GM10266 (cell line): ENCODE results near the gene DNAJB8.

Source experiments
- DNase-seq: peaks from one replicate; pipeline ENCODE4 v3.0.0; 2012; ENCODE audit errors: extremely low spot score
- CTCF ChIP-seq: IDR thresholded peaks from 2 replicates; pipeline ENCODE4 v1.5.1; 2012; ENCODE audit warnings: mild to moderate bottlenecking, low read depth; ENCODE audit not compliant: control insufficient read depth, insufficient read depth; ENCODE audit errors: missing control alignments

DNAJB8 gene

GRCh38 chr3:128415773-128416577 lies 50.7 kb downstream of the DNAJB8 start:
- TF ChIP-seq CTCF, result no peak
- DNase-seq, result no peak

- TF ChIP-seq CTCF, result no peak
- no peak for DNase-seq
Observed at GRCh38 chr3:128415200-128415772, 51.4 kb downstream of the DNAJB8 start.

GRCh38 chr3:128413413-128414205 lies 53.1 kb downstream of the DNAJB8 start:
- DNase-seq, result no peak
- no peak for TF ChIP-seq CTCF

- no peak for DNase-seq
- TF ChIP-seq CTCF, result no peak
Observed at GRCh38 chr3:128413003-128413370, 53.7 kb downstream of the DNAJB8 start.
